Measurements from ENCODE around the gene SORL1. TPM values are rescaled to one million over a fixed set of nuclear protein-coding genes. Genes with fewer than 3 reads are reported as not detected.

SORL1 gene
- total and polyA plus RNA-seq, 9 of the 15 experiments (the other 6 are each of a cell fraction or from before 2014, with no cell fraction given), result 0.01 to 0.66 TPM; not detected in 7

DNA sequence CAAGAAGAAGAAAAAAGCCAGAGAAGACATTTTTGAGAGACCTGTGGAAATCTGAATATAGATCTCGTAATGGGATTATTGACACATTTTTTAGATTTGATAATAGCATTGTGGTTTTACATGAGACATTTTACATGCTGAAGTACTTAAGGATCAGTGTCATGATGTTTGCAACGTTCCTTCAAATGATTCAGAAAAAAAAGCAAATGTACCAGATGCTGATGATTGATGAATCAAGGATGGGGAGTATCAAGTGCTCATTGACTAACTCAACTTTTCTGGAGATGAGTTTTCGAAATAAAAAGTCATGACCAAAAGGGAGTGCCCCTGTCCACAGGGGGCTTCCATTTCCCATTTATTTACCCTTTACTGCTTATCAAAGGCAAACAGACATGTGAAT, 207.7 kb downstream of the SORL1 start:
- Histone ChIP-seq H3K79me2 (ENCODE audit: control insufficient read depth, insufficient read depth, low read length) (no peaks in the 10 kb centered on the region), H3K4me3 (no peak overlapping the region), H2AFZ (ENCODE audit: low read depth, low read length) (no peak overlapping the region), H3K9ac (ENCODE audit: insufficient read depth in 1 of 2, low read depth in 2 of 2, low read length in 2 of 2) (no peak overlapping the region), H3K4me1 (replicated peaks in 1 of 2; ENCODE audit: control insufficient read depth in 2 of 2, insufficient read depth in 2 of 2, low read length in 2 of 2) (peaks cover 0 to 8% of the 10 kb centered on the region in 2 experiments; a peak in 2 of 5 replicates), H3K27me3 (ENCODE audit: control insufficient read depth in 2 of 2, insufficient read depth in 2 of 2, low read length in 2 of 2) (no peaks in the 10 kb centered on the region), H3K36me3 (ENCODE audit: control insufficient read depth, insufficient read depth, low read length) (no peaks in the 10 kb centered on the region), H3K4me2 (ENCODE audit: insufficient read depth, low read length) (no peak overlapping the region), H3K9me1 (ENCODE audit: control insufficient read depth, insufficient read depth, low read length) (no peaks in the 10 kb centered on the region), H4K20me1 (replicated peaks; ENCODE audit: control insufficient read depth, insufficient read depth, low read length) (no peaks in the 10 kb centered on the region), H3K9me3 (replicated peaks; ENCODE audit: control insufficient read depth, insufficient read depth, low read depth, low read length) (no peaks in the 10 kb centered on the region), H3K27ac (ENCODE audit: extremely low read depth, low read depth, low read length) (no peak overlapping the region)
- DNase-seq (ENCODE audit: extremely low read depth in 1 of 4, low spot score in 3 of 4), result no peak
- no peak for ATAC-seq
- CTCF ChIA-PET (ENCODE audit: low intra/inter-chr PET ratio), result no interaction called here
- TF ChIP-seq ZBTB40 (IDR thresholded peaks at IDR 0.05), result no peak
- TF ChIP-seq ZBTB40 (CRISPR knock-in tag; IDR thresholded peaks at IDR 0.05), result no peak
- TF ChIP-seq LARP7 (IDR thresholded peaks at IDR 0.05), result no peak
- TF ChIP-seq BRF2 (IDR thresholded peaks at IDR 0.05; ENCODE audit: borderline replicate concordance, insufficient read depth, insufficient read length), result no peak
- no peak for TF ChIP-seq PCBP1 (IDR thresholded peaks at IDR 0.05; ENCODE audit: low read depth, low read length, poor library complexity, severe bottlenecking)
- no peak for TF ChIP-seq TCF7L2 (IDR thresholded peaks at IDR 0.05; ENCODE audit: low read depth, low read length)
- no peak for TF ChIP-seq CBFA2T3 (IDR thresholded peaks at IDR 0.05)
- TF ChIP-seq POLR3A (IDR thresholded peaks at IDR 0.05; ENCODE audit: borderline replicate concordance, extremely low read depth, insufficient read depth, insufficient read length), result no peak
- TF ChIP-seq RBM15 (IDR thresholded peaks at IDR 0.05; ENCODE audit: insufficient read depth, low read length), result no peak
- in situ Hi-C loops (cut with MboI), result loop anchor here (10.0 kb wide), 1 partner anchor 845 kb away; no protein-coding TSS in a partner anchor
- FAIRE-seq, result no peak
- WGBS (ENCODE audit: insufficient coverage, low coverage, missing lambda C conversion rate), result 3% methylated on average over 3 of the region's 3 CpGs
- BruUV-seq (replicated peaks), result no TSS peak
- POLR2A ChIA-PET, result no interaction called here
- intact Hi-C loops (cut with micrococcal nuclease), result no loop called here
